Measurements from ENCODE around the gene S100A1. TPM values are rescaled to one million over a fixed set of nuclear protein-coding genes. Genes with fewer than 3 reads are reported as not detected.

The S100A1 gene
- total and polyA plus RNA-seq, 2 of the 8 experiments (the other 6 are each of a cell fraction or from before 2014, with no cell fraction given) = 2.0 TPM; not detected in 1

GRCh38 chr1:153608089-153608682, 20.0 kb upstream of the S100A1 start:
- peak overlapping the region; percentile 75 for H4K91ac ChIP-seq (replicated peaks; ENCODE audit: insufficient read length, low read length)
- no peaks in the 10 kb centered on the region for H3K79me1 ChIP-seq (ENCODE audit: low read depth, low read length)
- H3K56ac ChIP-seq (replicated peaks; ENCODE audit: insufficient read length, low read depth, low read length) = no peak overlapping the region
- H2BK120ac ChIP-seq (replicated peaks; ENCODE audit: low read depth, low read length) = no peak overlapping the region
- no peak overlapping the region for H2AFZ ChIP-seq (ENCODE audit: low read length)
- H3K4ac ChIP-seq (replicated peaks; ENCODE audit: insufficient read length, low read depth, low read length) = no peak overlapping the region
- FAIRE-seq (no peak), DNase-seq (ENCODE audit: low read depth in 1 of 2, low spot score in 2 of 2) (no peak)
- no peak overlapping the region for H4K8ac ChIP-seq (ENCODE audit: extremely low read depth, insufficient read depth, low read length)
- peak overlapping the region; percentile 92; the same call in 1 of the 2 replicates for H2BK12ac ChIP-seq (ENCODE audit: low read depth, low read length)
- peak overlapping the region in 1 of 2 experiments; percentile 22; a peak in 1 of 4 replicates for H3K4me2 ChIP-seq (ENCODE audit: insufficient read depth in 1 of 2, low read depth in 2 of 2, low read length in 2 of 2)
- no peaks in the 10 kb centered on the region for H3K79me2 ChIP-seq (ENCODE audit: control insufficient read depth in 1 of 2, insufficient read depth in 2 of 2, low read length in 2 of 2)
- H2BK5ac ChIP-seq (ENCODE audit: low read depth, low read length) = peak overlapping the region; percentile 79; the same call in 1 of the 2 replicates
- H4K20me1 ChIP-seq (replicated peaks in 1 of 2; ENCODE audit: control insufficient read depth in 1 of 2, insufficient read depth in 2 of 2, low read length in 2 of 2) = no peaks in the 10 kb centered on the region
- H2BK20ac ChIP-seq (ENCODE audit: low read length) = no peak overlapping the region
- H3K18ac ChIP-seq (ENCODE audit: extremely low read depth, low read length) = peak overlapping the region; percentile 38; the same call in 1 of the 2 replicates
- no peaks in the 10 kb centered on the region; a peak in 1 of 7 replicates for H3K27me3 ChIP-seq (replicated peaks in 1 of 4; ENCODE audit: control insufficient read depth in 3 of 4, extremely low read depth in 1 of 4, insufficient read depth in 3 of 4, low read length in 3 of 4)
- peak overlapping the region; percentile 11; the same call in 1 of the 2 replicates for H2AK5ac ChIP-seq (ENCODE audit: low read depth, low read length)
- H3K27ac ChIP-seq (ENCODE audit: low read depth, low read length) = no peak overlapping the region
- no peak overlapping the region for H3K14ac ChIP-seq (ENCODE audit: insufficient read length)
- H3K4me1 ChIP-seq (replicated peaks in 1 of 4; ENCODE audit: control insufficient read depth in 3 of 4, insufficient read depth in 4 of 4, low read length in 3 of 4) = peaks cover 0 to 32% (median 20%) of the 10 kb centered on the region in 4 experiments; a peak in 6 of 7 replicates
- POLR2A ChIA-PET (ENCODE audit: partially characterized antibody) = interaction anchor here (0.9 to 15.3 kb wide), 5 partner anchors 9 to 382 kb away, joined by 3 to 261 read pairs (median 3); partner anchors contain the start of genes CHTOP, RPS27, S100A1 and S100A13
- WGBS, 2 experiments (ENCODE audit: extremely low coverage in 1 of 2, insufficient coverage in 1 of 2, insufficient read length in 1 of 2, insufficient replicate concordance in 2 of 2, low coverage in 1 of 2, low lambda C conversion rate in 2 of 2, missing lambda C conversion rate in 1 of 2) = 87% methylated on average over 7 of the region's 7 CpGs; no CpG with 5 or more reads in 1 of the 2 experiments
- CTCF ChIA-PET (ENCODE audit: partially characterized antibody) = interaction anchor here (1.0 to 15.9 kb wide), 7 partner anchors 8 to 373 kb away, joined by 3 to 224 read pairs (median 13); partner anchors contain the start of genes S100A13 and S100A14
- peak overlapping the region; percentile 95; the same call in 1 of the 2 replicates for H2BK15ac ChIP-seq (ENCODE audit: low read length)
- H4K5ac ChIP-seq (ENCODE audit: insufficient read length, low read depth, low read length) = no peak overlapping the region
- no peaks in the 10 kb centered on the region for H3K9me3 ChIP-seq (ENCODE audit: insufficient read depth in 2 of 2, low read depth in 1 of 2, low read length in 1 of 2)
- no peak overlapping the region for H3K23ac ChIP-seq (ENCODE audit: insufficient read length)
- no peak overlapping the region for H3K9ac ChIP-seq (replicated peaks in 1 of 4; ENCODE audit: extremely low read depth in 1 of 4, low read depth in 3 of 4, low read length in 3 of 4)
- H3K36me3 ChIP-seq (ENCODE audit: control insufficient read depth in 2 of 4, insufficient read depth in 4 of 4, low read length in 3 of 4) = no peaks in the 10 kb centered on the region
- peaks cover 3% of the 10 kb centered on the region; the same call in 1 of the 2 replicates for H3K23me2 ChIP-seq (ENCODE audit: low read depth, low read length)
- no peak overlapping the region for H3K4me3 ChIP-seq (ENCODE audit: extremely low read depth in 1 of 4, insufficient read depth in 2 of 4, low read depth in 3 of 4, low read length in 4 of 4)
- TF ChIP-seq TEAD4 (IDR thresholded peaks at IDR 0.05; ENCODE audit: low read depth, low read length) (0 out of 2 replicates have a peak, but pooled peaks have one; percentile 10), RBBP5 (IDR thresholded peaks at IDR 0.05; ENCODE audit: borderline replicate concordance, low read depth, low read length) (0 out of 2 replicates have a peak, but pooled peaks have one; percentile 37), SP4 (IDR thresholded peaks at IDR 0.05; ENCODE audit: low read length) (no peak), RNF2 (IDR thresholded peaks at IDR 0.05; ENCODE audit: borderline replicate concordance, low read depth, low read length, missing control alignments, poor library complexity, severe bottlenecking) (no peak)

Data from H1 (cell line).